GM18951 (cell line): Measurements from ENCODE around the gene OR52A5.
"Not testable (repeated sequence)": the region's sequence is repeated elsewhere in the genome, so short reads cannot be mapped to it uniquely, and the experiment has no call there.

ENCODE experiments used
- POLR2A ChIP-seq: IDR thresholded peaks from 4 replicates; pipeline ENCODE4 v1.6.1; 2011; ENCODE audit warnings: mild to moderate bottlenecking; ENCODE audit not compliant: insufficient read length, insufficient read depth; ENCODE audit errors: extremely low read depth
- in situ Hi-C: fragments of 300-500 bp; cut with MboI; formaldehyde crosslinking; loops from one replicate; pipeline ENCODE4 v1.12.0; 2022; ENCODE audit warnings: low sequenced_read_pairs, mixed read lengths, inconsistent platforms; ENCODE audit not compliant: unreplicated experiment

The OR52A5 gene

GRCh38 chr11:5137996-5138395, at the start of gene OR52A5:
OR52A5 (minus strand) TSS chr11:5138356; CDS start chr11:5132642, 5,714 bp downstream.
- TF ChIP-seq POLR2A: no peak
- in situ Hi-C loops: no loop called here

- in situ Hi-C loops: no loop called here
- TF ChIP-seq POLR2A: no peak
These were observed 40.1 kb upstream of the OR52A5 start for GRCh38 chr11:5178046-5178837.

DNA sequence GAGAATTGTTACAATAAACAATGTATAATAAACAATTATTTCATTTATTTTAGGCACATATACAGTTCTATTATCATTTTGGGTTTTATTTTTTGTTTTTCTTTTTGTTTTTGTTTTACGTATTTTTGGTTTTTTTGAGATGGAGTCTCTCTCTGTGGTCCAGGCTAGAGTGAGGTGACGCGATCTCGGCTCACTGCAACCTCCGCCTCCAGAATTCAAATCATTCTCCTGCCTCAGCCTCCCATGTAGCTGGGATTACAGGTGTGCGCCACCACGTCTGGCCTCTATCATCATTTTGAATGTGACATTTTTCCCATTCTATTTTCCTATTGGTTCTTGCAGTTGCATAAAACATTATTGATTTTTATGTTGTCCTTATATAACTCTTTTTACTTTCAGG, 36.8 kb upstream of the OR52A5 start:
- TF ChIP-seq POLR2A: no peak
- in situ Hi-C loops: no loop called here

DNA sequence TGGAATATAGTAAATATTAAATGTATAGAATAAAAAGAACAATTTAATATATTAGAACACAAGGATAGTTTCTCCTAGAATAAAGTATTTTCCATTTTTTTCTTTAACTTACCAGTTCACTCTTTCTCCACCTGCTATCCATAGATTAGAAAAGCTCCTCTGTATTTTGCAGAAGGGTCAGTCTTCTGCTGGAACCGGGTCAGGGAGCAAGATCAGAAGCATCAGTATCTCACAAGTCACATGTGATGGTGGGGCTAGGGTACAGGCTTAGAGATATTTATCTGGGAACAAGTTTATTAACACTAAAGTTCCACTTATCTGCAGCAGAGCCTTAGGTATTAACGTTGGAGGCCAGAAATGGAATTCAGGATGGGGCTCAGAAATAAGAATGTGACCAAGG, 33.7 kb upstream of the OR52A5 start:
- TF ChIP-seq POLR2A: no peak
- in situ Hi-C loops: no loop called here

DNA sequence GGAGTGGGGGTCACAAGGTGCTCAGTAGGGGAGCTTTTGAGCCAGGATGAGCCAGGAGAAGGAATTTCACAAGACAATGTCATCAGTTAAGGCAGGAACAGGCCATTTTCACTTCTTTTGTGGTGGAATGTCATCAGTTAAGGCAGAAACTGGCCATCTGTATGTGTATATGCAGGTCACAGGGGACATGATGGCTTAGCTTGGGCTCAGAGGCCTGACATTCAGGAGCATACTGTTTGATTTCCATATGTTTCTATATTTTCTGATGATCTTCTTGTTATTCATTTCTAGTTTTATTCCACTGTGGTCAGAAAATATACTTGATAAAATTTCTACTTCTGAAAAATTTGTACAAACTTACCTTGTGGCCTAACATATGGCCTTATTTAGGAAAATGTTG, 27.7 kb upstream of the OR52A5 start:
- in situ Hi-C loops: not testable (repeated sequence)

DNA sequence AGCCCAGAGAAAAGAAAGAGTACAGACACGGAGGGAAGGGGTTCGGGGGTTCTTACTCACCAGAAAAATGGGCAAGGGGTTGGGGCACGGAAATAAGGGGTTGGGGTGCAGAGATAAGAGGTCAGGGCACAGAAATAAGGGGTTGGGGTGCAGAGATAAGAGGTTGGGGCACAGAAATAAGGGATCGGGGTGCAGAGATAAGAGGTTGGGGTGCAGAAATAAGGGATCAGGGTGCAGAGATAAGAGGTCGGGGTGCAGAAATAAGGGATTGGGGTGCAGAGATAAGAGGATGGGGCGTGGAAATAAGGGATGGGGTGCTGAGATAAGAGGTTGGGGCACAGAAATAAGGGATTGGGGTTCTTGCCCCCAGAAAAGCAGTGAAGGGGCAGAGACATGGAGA, 26.7 kb upstream of the OR52A5 start:
- in situ Hi-C loops: not testable (repeated sequence)

DNA sequence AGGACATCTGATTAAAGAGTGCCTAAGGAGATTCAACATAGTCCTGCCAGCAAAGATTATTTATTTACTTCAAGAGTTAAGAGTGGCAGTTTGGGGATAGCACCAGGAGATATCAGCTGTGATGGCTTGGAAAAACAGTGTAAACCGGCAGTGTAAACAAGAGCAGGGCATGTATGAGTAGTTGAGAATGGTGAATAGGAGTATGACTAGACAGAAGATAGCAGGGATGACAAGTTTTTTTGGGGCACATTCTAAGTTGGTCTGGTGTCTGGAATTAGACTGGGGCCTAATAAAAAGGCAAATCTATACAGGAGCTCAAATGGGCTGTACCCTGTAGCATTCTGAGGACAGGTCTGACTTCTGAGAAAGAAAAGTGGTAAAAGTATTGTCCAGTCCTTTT, 22.9 kb upstream of the OR52A5 start:
- in situ Hi-C loops: not testable (repeated sequence)

- in situ Hi-C loops: not testable (repeated sequence)
These were observed 22.1 kb upstream of the OR52A5 start for GRCh38 chr11:5160217-5160616.

- in situ Hi-C loops: no loop called here
- TF ChIP-seq POLR2A: no peak
These were observed 21.6 kb upstream of the OR52A5 start for GRCh38 chr11:5159806-5160205.

- in situ Hi-C loops: no loop called here
- TF ChIP-seq POLR2A: no peak
These were observed 16.5 kb upstream of the OR52A5 start, which contains the start of gene OR52A1 for GRCh38 chr11:5154657-5155056. OR52A1 (minus strand) TSS chr11:5154757; CDS start chr11:5152369, 2,388 bp downstream.

DNA sequence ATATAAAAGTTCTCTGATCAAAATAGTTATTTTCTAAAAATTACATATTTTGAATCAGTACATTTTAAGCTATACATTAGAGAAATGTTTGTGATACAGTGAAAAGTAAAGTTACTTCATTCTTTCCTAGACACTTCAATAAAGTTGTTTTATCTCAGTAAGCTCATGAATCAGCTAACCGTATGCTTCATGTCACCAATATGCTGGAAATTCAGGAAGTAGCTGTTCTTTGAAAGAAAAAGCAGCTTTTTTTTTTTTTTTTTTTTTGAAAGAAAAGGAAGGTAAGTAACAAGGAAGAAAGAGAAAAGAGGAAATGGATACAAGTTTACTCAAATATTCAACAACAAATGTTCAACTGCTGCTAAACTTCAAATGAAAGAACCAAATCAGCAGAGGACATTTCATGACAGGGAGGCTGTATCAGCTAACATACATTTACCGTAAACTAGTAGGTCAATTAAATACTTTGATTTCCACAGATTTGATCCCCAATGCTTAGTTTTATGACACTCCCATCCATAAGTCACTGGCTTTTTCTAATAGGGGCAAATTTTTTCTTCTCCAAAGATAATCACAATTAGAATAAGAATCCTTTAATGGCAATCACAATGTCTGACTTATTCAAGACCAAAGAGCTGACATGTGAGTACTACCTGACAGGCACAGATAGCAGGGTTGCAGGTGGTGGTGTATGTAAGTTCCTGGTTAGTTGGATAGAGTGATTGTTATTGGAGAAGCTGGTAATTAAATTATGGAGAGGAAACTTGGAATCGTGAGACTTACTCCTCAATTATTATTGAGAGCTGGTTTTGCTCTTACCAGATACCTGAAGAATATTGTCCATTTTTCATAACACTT, 15.6 kb upstream of the OR52A5 start:
- in situ Hi-C loops: no loop called here
- no peak for TF ChIP-seq POLR2A

GRCh38 chr11:5151713-5152153, 13.6 kb upstream of the OR52A5 start:
- in situ Hi-C loops: no loop called here

GRCh38 chr11:5144206-5144605, 6.0 kb upstream of the OR52A5 start:
- in situ Hi-C loops: not testable (repeated sequence)

More at GRCh38 chr11:5151713-5152153, 13.6 kb upstream of the OR52A5 start:
- no peak for TF ChIP-seq POLR2A

GRCh38 chr11:5137014-5137413, 1.1 kb downstream of the OR52A5 start:
- no peak for TF ChIP-seq POLR2A
- in situ Hi-C loops: no loop called here
